ENCODE results near the gene XRCC4. TPM values are rescaled to one million over a fixed set of nuclear protein-coding genes. Genes with fewer than 3 reads are reported as not detected.

The XRCC4 gene
- total and polyA plus RNA-seq, 2 of the 13 experiments (the other 11 are each of a cell fraction or from before 2014, with no cell fraction given), result 2.8 to 12.6 TPM

- H4K20me1 ChIP-seq (ENCODE audit: insufficient read depth, low read length), result no peaks in the 10 kb centered on the region
- no peaks in the 10 kb centered on the region for H3K9me3 ChIP-seq (ENCODE audit: low read length)
- H3K4me3 ChIP-seq (replicated peaks in 1 of 3; ENCODE audit: insufficient read depth in 1 of 3, low read depth in 2 of 3, low read length in 3 of 3), result no peak overlapping the region
- ChIA-PET POLR2A (no interaction called here), CTCF (ENCODE audit: low intra/inter-chr PET ratio, low total read pairs) (no interaction called here)
- no peak overlapping the region for H2AFZ ChIP-seq (ENCODE audit: low read length)
- no peak for DNase-seq (ENCODE audit: low spot score)
- H3K27ac ChIP-seq (ENCODE audit: extremely low read length, insufficient read depth, low read length), result no peak overlapping the region
- in situ Hi-C loops (cut with HindIII; ENCODE audit: extremely low pct_ligation_motif_present, low pct_unique_long_range_greater_than_20kb), result no loop called here
- no peaks in the 10 kb centered on the region for H3K27me3 ChIP-seq (ENCODE audit: control insufficient read depth in 1 of 2, insufficient read depth in 2 of 2, low read length in 2 of 2)
- no peaks in the 10 kb centered on the region for H3K4me1 ChIP-seq (ENCODE audit: insufficient read depth, low read length)
- no peaks in the 10 kb centered on the region for H3K36me3 ChIP-seq (replicated peaks in 1 of 2; ENCODE audit: control insufficient read depth in 1 of 2, insufficient read depth in 2 of 2, low read length in 2 of 2)
- FAIRE-seq, result no peak
- TF ChIP-seq PTBP1 (IDR thresholded peaks at IDR 0.05; ENCODE audit: low read depth, low read length, poor library complexity, severe bottlenecking) (no peak), FOXA1 (IDR thresholded peaks at IDR 0.05) (no peak), FOXA1 (CRISPR knock-in tag; IDR thresholded peaks at IDR 0.05) (no peak), GFI1 (CRISPR knock-in tag; IDR thresholded peaks at IDR 0.05; ENCODE audit: borderline replicate concordance) (no peak), ZNF274 (CRISPR knock-in tag; IDR thresholded peaks at IDR 0.05) (no peak), PHB2 (IDR thresholded peaks at IDR 0.05; ENCODE audit: partially characterized antibody) (no peak), SNRNP70 (IDR thresholded peaks at IDR 0.05; ENCODE audit: low read depth, low read length) (no peak)
- no TSS peak for BruUV-seq (replicated peaks)
- no peak for ATAC-seq
- no peaks in the 10 kb centered on the region for H3K79me2 ChIP-seq (ENCODE audit: insufficient read depth, low read length)
- no peak overlapping the region for H3K9ac ChIP-seq (ENCODE audit: insufficient read depth, low read depth, low read length)
- H3K4me2 ChIP-seq (ENCODE audit: low read depth, low read length), result no peak overlapping the region
- WGBS (ENCODE audit: low lambda C conversion rate), result 91% methylated on average over 2 of the region's 2 CpGs
- intact Hi-C loops (cut with micrococcal nuclease; ENCODE audit: unreplicated experiment), result no loop called here
Measured at GRCh38 chr5:83277953-83278352, 200.6 kb downstream of the XRCC4 start.

GRCh38 chr5:83281176-83281575 is 203.8 kb downstream of the XRCC4 start:
- no peaks in the 10 kb centered on the region for H3K4me1 ChIP-seq (ENCODE audit: insufficient read depth, low read length)
- FAIRE-seq, result no peak
- no peak overlapping the region for H3K27ac ChIP-seq (ENCODE audit: extremely low read length, insufficient read depth, low read length)
- WGBS (ENCODE audit: low lambda C conversion rate), result 72% methylated on average over 2 of the region's 2 CpGs
- ATAC-seq, result no peak
- ChIA-PET POLR2A (no interaction called here), CTCF (ENCODE audit: low intra/inter-chr PET ratio, low total read pairs) (no interaction called here)
- no peaks in the 10 kb centered on the region for H3K79me2 ChIP-seq (ENCODE audit: insufficient read depth, low read length)
- no peak overlapping the region for H3K4me3 ChIP-seq (replicated peaks in 1 of 3; ENCODE audit: insufficient read depth in 1 of 3, low read depth in 2 of 3, low read length in 3 of 3)
- in situ Hi-C loops (cut with HindIII; ENCODE audit: extremely low pct_ligation_motif_present, low pct_unique_long_range_greater_than_20kb), result no loop called here
- no peak overlapping the region for H3K4me2 ChIP-seq (ENCODE audit: low read depth, low read length)
- H3K9me3 ChIP-seq (ENCODE audit: low read length), result no peaks in the 10 kb centered on the region
- no peaks in the 10 kb centered on the region for H3K36me3 ChIP-seq (replicated peaks in 1 of 2; ENCODE audit: control insufficient read depth in 1 of 2, insufficient read depth in 2 of 2, low read length in 2 of 2)
- no peaks in the 10 kb centered on the region for H4K20me1 ChIP-seq (ENCODE audit: insufficient read depth, low read length)
- no peak overlapping the region for H2AFZ ChIP-seq (ENCODE audit: low read length)
- no TSS peak for BruUV-seq (replicated peaks)
- intact Hi-C loops (cut with micrococcal nuclease; ENCODE audit: unreplicated experiment), result no loop called here
- H3K27me3 ChIP-seq (ENCODE audit: control insufficient read depth in 1 of 2, insufficient read depth in 2 of 2, low read length in 2 of 2), result no peaks in the 10 kb centered on the region
- H3K9ac ChIP-seq (ENCODE audit: insufficient read depth, low read depth, low read length), result no peak overlapping the region
- DNase-seq (ENCODE audit: low spot score), result no peak
- TF ChIP-seq ZNF337 (CRISPR knock-in tag; IDR thresholded peaks at IDR 0.05; ENCODE audit: borderline replicate concordance, low read depth) (no peak), HMGA1 (CRISPR knock-in tag; conservative IDR thresholded peaks at IDR 0.05) (no peak), IRX3 (CRISPR knock-in tag; IDR thresholded peaks at IDR 0.05; ENCODE audit: borderline replicate concordance, low read depth) (no peak), TRAFD1 (CRISPR knock-in tag; IDR thresholded peaks at IDR 0.05; ENCODE audit: borderline replicate concordance) (no peak), ZSCAN31 (CRISPR knock-in tag; IDR thresholded peaks at IDR 0.05; ENCODE audit: low read depth) (no peak), HNF4A (CRISPR knock-in tag; IDR thresholded peaks at IDR 0.05) (no peak), SIN3B (IDR thresholded peaks at IDR 0.05; ENCODE audit: low read length) (no peak), ZNF3 (CRISPR knock-in tag; IDR thresholded peaks at IDR 0.05) (no peak), ZMYM2 (CRISPR knock-in tag; IDR thresholded peaks at IDR 0.05) (no peak)
- TF ChIP-seq, protein P1, sequence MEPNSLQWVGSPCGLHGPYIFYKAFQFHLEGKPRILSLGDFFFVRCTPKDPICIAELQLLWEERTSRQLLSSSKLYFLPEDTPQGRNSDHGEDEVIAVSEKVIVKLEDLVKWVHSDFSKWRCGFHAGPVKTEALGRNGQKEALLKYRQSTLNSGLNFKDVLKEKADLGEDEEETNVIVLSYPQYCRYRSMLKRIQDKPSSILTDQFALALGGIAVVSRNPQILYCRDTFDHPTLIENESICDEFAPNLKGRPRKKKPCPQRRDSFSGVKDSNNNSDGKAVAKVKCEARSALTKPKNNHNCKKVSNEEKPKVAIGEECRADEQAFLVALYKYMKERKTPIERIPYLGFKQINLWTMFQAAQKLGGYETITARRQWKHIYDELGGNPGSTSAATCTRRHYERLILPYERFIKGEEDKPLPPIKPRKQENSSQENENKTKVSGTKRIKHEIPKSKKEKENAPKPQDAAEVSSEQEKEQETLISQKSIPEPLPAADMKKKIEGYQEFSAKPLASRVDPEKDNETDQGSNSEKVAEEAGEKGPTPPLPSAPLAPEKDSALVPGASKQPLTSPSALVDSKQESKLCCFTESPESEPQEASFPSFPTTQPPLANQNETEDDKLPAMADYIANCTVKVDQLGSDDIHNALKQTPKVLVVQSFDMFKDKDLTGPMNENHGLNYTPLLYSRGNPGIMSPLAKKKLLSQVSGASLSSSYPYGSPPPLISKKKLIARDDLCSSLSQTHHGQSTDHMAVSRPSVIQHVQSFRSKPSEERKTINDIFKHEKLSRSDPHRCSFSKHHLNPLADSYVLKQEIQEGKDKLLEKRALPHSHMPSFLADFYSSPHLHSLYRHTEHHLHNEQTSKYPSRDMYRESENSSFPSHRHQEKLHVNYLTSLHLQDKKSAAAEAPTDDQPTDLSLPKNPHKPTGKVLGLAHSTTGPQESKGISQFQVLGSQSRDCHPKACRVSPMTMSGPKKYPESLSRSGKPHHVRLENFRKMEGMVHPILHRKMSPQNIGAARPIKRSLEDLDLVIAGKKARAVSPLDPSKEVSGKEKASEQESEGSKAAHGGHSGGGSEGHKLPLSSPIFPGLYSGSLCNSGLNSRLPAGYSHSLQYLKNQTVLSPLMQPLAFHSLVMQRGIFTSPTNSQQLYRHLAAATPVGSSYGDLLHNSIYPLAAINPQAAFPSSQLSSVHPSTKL (CRISPR knock-in tag; IDR thresholded peaks at IDR 0.05), result no peak
